Cardiac muscle cell (in vitro differentiated cells and primary cell): Measurements from ENCODE around the gene NOS3. TPM values are rescaled to one million over a fixed set of nuclear protein-coding genes. Genes with fewer than 3 reads are reported as not detected.

ENCODE experiments used
- DNase-seq, 2 donors: peaks; one replicate each; pipeline versions ENCODE4 v3.0.0 to v3.0.0-alpha.2; 2010 to 2017; ENCODE audit warnings: low read depth in 1 of 2, low spot score in 1 of 2
- H3K27ac ChIP-seq: fragments of 200-600 bp; sonication (generic); 2 replicates; pipeline ENCODE4 v1.5.1; 2016
- H3K27me3 ChIP-seq: fragments of 200-600 bp; sonication (generic); 2 replicates; pipeline ENCODE4 v1.6.0; 2016; ENCODE audit warnings: control low read depth
- H3K36me3 ChIP-seq: fragments of 200-600 bp; sonication (generic); 2 replicates; pipeline ENCODE4 v1.5.1; 2016; ENCODE audit warnings: control low read depth
- H3K4me1 ChIP-seq: fragments of 200-600 bp; sonication (generic); 2 replicates; pipeline ENCODE4 v1.8.1; 2017; ENCODE audit warnings: low read depth, mild to moderate bottlenecking, mixed run types
- H3K4me3 ChIP-seq: fragments of 200-600 bp; sonication (generic); 2 replicates; pipeline ENCODE4 v1.5.1; 2016; ENCODE audit warnings: mild to moderate bottlenecking
- H3K9me3 ChIP-seq: fragments of 200-600 bp; sonication (generic); 2 replicates; pipeline ENCODE4 v1.5.1; 2017; ENCODE audit warnings: low read depth, mild to moderate bottlenecking, control low read depth
- polyA plus RNA-seq: library from polyadenylated mRNA; unstranded; fragments of >200 nt; fragmentation: Nextera tagmentation; extraction: Ambion mirVana; gene quantifications from 2 replicates; pipeline ENCODE4 v1.2.1, GENCODE V29; 2016
- total RNA-seq: library from RNA; depleted of rRNA; stranded (reverse); fragments of >200 nt; gene quantifications from 2 replicates; pipeline ENCODE4 v1.2.3, GENCODE V29; 2016
- TF ChIP-seq, protein P1 (sequence below): IDR thresholded peaks from 2 replicates; pipeline ENCODE4 v1.5.1; 2012; ENCODE audit warnings: low read depth, mild to moderate bottlenecking, low read length

NOS3 gene
- total and polyA plus RNA-seq, 2 experiments from 2014 or later, result 13.1 to 20.3 TPM

DNA sequence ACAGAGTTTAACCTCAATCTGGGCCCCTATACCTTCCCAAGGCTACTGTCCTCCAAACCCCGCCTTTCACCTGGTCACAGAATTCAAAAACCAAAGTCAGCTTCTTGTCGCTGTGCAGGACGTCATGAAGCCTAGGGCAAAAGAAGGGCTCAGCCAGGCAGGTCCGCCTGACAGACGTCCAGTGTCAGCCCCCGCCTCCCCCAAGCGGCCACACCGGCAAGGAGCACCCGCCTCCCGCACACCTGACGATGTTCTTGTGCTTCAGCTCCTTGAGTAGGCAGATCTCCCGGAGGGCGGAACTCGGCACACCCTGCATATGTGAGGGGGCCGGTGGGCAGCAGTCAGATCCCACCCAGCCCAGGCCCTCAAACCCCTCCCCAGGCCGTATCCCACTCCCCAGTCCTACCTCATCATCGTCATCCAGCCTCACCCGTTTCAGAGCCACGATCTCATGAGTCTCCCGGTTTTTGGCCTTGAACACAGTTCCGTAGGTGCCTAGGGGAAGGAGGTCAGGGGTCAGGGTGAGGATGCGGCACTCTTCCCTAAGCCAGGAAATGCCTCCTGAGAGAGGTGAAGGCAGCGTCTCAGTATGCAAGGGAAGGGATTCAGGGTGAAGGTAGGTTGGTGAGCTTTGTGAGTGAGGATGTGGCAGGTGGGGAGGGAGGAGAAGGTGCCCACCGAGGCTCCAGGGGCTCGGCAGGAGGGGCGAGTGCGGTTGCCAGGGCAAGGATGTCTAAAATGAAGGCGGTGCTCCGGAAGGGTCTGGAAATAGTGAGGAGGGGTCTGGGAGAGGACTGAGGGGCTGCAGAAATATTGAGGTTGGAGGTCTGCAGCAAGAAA, 66.1 kb downstream of the NOS3 start:
- Histone ChIP-seq H3K36me3 (no peaks in the 10 kb centered on the region), H3K9me3 (no peaks in the 10 kb centered on the region), H3K4me1 (peaks cover 29% of the 10 kb centered on the region), H3K4me3 (peak overlapping the region; percentile 56), H3K27ac (no peak overlapping the region), H3K27me3 (peaks cover 5% of the 10 kb centered on the region)
- TF ChIP-seq, protein P1, sequence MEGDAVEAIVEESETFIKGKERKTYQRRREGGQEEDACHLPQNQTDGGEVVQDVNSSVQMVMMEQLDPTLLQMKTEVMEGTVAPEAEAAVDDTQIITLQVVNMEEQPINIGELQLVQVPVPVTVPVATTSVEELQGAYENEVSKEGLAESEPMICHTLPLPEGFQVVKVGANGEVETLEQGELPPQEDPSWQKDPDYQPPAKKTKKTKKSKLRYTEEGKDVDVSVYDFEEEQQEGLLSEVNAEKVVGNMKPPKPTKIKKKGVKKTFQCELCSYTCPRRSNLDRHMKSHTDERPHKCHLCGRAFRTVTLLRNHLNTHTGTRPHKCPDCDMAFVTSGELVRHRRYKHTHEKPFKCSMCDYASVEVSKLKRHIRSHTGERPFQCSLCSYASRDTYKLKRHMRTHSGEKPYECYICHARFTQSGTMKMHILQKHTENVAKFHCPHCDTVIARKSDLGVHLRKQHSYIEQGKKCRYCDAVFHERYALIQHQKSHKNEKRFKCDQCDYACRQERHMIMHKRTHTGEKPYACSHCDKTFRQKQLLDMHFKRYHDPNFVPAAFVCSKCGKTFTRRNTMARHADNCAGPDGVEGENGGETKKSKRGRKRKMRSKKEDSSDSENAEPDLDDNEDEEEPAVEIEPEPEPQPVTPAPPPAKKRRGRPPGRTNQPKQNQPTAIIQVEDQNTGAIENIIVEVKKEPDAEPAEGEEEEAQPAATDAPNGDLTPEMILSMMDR, result no peak
- DNase-seq, result no peak

DNA sequence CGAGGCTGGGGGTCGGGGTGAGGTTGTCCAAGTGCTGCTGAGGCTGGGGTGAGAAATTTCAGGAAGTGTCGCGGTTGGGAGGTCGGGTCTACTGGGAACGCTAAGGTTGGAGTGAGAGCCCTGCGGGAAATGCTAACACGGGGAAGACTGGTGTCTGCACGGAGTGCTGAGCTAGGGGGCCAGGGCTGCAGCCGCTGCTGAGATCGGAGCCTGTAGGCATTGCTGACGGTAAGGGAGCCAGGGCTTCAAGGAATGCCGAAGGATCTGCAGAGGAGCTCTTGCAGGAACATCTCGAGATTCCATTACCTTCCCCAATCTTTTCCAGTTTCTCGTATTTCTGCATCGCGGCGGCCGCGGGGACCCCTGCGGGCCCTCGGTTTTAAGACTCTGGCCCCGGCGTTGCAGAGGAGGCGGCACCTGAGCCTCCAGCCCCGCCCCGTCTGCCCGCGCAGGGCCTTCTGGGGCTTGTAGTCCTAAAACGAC, 66.7 kb downstream of the NOS3 start, which contains the start of gene CDK5:
Gene CDK5 (minus strand): TSS at position 392 of the 483 bp plus-strand sequence. CDS start 49 bp downstream, at position 343.
- no peaks in the 10 kb centered on the region for H3K9me3 ChIP-seq
- TF ChIP-seq, protein P1, result no peak
- H3K36me3 ChIP-seq, result no peaks in the 10 kb centered on the region
- DNase-seq, result no peak
- peak within 1 kb of the TSS; percentile 56 for H3K4me3 ChIP-seq
- peaks cover 31% of the 10 kb centered on the region for H3K4me1 ChIP-seq
- no peaks in the 10 kb centered on the region for H3K27me3 ChIP-seq
- H3K27ac ChIP-seq, result peak within 1 kb of the TSS; percentile 95

DNA sequence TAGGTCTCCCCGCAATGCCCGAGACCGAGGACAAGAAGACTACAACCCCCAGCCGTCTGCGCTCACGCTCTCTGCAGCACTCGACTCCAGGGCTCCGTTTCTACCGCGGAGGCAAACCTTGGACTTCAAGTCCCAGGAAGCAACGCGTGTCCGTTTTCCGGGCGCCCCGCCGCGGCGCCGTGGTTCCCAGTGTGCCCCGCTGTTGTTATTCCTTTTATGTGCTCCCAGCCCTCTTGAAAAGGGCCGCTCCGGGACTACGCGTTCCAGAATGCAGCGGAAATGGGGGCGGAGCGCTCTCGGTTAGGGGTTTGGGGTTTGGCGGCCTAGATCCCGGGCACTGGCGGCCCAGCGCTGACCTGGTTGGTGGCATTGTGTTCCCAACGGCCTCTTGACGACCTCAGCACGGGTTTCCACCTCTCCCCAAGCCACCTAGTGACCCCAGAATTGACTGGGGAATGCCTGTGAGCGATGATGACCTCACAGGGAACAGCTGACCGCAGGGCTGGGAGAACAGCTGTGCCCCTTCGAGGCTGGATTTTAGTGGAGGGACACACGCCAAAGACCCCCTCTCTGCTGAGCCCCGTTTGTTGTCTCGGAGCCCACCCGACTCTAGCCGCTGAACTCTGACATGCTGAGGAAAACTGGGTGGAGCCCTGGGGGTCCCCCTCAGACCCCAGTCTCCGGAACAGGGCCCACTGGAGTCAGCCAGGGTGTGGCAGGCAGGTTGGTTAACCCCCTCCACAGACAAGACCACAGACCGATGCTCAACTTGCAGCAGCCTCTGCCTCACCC, 67.4 kb downstream of the NOS3 start:
- Histone ChIP-seq H3K9me3 (no peaks in the 10 kb centered on the region), H3K27me3 (no peaks in the 10 kb centered on the region), H3K4me3 (peak overlapping the region; percentile 56), H3K27ac (peak overlapping the region; percentile 95), H3K4me1 (peaks cover 31% of the 10 kb centered on the region), H3K36me3 (no peaks in the 10 kb centered on the region)
- peak; percentile 99 to 100 for DNase-seq
- TF ChIP-seq, protein P1, result no peak

DNA sequence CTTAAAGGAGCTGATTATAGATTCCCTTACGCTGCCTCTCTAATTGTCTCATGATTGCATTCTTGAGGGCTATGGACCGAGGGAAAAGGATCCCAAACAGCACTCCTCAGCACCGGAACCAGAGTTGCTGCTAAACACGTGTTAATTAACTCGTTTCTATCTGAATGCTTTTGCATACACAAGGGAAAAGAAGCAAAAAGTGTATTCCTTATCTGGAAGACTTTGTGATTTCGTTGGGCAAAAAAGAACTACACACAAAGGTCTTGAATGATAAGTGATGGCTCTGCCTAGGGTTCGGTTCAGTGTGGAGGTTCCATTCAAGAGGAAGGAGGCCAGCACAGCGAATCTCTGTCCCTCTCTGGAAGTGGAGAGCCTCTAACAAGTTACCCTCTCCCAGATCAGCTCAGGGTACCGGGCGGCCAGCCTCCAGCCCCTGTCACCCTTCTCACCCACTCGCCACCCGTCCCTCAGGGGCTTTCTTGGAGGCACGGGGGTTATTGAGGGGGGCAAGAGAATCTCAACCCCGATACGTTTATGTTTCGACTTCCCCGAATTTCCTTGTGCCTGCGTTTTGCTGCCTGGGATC, 68.1 kb downstream of the NOS3 start:
- Histone ChIP-seq H3K4me1 (peaks cover 31% of the 10 kb centered on the region), H3K36me3 (no peaks in the 10 kb centered on the region), H3K27ac (peak overlapping the region; percentile 95), H3K27me3 (no peaks in the 10 kb centered on the region), H3K9me3 (no peaks in the 10 kb centered on the region), H3K4me3 (peak overlapping the region; percentile 87)
- TF ChIP-seq, protein P1, result no peak
- DNase-seq, result peak in 1 of 2 donors; percentile 21
